ENCODE results near the gene HARS1.
"Not testable (repeated sequence)": the region's sequence is repeated elsewhere in the genome, so short reads cannot be mapped to it uniquely, and the experiment has no call there.

Gene HARS1

DNA sequence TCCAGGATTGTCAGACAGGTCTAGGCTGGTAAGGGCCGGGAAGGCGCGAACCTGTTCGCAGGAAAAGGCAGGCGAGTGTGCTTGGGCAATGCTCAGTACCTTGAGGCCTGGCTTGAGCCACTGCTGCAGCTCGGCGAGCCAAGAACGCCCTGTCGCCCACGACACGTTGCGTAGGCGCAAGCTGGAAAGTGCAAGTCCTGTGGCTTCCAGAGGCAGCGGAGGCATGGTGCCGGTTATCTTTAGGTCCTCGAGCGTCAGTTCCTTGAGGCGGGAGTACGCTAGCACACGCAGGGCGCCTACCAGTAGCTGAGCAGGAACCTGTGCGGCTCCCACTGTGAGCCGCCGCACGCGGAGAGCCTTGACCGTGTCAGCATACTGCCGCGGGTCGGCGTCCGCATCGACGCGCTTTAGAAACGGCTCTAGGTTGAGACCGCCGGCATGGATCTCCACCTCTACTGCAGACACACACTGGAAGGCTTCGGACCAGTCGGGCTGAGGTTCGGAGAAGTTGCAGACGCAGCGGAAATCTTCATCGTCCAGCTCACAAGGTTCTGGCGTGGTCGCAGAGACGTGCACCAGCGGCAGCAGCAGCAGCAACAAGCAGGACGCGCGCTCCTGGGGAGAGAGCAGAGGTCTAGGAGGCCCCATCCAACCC is 58.7 kb downstream of the HARS1 start:
- peak overlapping the region; percentile 41 for H3K4me3 ChIP-seq (ENCODE audit: low read length)
- DNase-seq (ENCODE audit: low read depth), result peak; percentile 86
- TF ChIP-seq, protein P1, sequence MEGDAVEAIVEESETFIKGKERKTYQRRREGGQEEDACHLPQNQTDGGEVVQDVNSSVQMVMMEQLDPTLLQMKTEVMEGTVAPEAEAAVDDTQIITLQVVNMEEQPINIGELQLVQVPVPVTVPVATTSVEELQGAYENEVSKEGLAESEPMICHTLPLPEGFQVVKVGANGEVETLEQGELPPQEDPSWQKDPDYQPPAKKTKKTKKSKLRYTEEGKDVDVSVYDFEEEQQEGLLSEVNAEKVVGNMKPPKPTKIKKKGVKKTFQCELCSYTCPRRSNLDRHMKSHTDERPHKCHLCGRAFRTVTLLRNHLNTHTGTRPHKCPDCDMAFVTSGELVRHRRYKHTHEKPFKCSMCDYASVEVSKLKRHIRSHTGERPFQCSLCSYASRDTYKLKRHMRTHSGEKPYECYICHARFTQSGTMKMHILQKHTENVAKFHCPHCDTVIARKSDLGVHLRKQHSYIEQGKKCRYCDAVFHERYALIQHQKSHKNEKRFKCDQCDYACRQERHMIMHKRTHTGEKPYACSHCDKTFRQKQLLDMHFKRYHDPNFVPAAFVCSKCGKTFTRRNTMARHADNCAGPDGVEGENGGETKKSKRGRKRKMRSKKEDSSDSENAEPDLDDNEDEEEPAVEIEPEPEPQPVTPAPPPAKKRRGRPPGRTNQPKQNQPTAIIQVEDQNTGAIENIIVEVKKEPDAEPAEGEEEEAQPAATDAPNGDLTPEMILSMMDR (IDR thresholded peaks at IDR 0.05; ENCODE audit: insufficient read depth, low read depth, low read length, missing control alignments), result no peak

DNA sequence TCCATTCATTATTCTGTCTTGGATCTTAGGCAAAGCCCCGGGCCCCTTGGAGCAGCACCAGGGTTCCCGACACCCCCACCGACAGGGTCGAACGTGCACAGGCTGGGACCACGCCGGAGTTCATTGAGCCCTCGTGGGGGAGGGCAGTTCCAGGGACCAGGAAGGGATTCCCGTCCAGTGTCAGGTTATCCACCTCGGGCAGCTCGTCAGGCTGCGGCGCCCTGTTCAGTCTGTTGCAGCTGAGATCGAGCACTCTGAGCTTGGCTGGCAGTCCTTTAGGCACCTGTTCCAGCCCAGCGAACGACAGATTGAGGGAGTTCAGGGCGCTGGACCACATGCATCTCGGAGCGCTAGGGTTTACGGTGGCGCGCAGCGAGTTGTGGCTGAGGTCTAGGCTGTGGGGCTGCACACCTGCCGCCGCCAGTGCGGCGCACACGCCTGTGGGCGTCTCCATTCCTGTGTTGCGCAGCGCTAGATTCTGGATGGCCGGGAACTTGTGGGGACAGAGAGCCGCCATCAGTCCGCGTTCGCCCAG is 59.3 kb downstream of the HARS1 start:
- TF ChIP-seq, protein P1 (IDR thresholded peaks at IDR 0.05; ENCODE audit: insufficient read depth, low read depth, low read length, missing control alignments), result no peak
- DNase-seq (ENCODE audit: low read depth), result no peak
- peak overlapping the region; percentile 41 for H3K4me3 ChIP-seq (ENCODE audit: low read length)

DNA sequence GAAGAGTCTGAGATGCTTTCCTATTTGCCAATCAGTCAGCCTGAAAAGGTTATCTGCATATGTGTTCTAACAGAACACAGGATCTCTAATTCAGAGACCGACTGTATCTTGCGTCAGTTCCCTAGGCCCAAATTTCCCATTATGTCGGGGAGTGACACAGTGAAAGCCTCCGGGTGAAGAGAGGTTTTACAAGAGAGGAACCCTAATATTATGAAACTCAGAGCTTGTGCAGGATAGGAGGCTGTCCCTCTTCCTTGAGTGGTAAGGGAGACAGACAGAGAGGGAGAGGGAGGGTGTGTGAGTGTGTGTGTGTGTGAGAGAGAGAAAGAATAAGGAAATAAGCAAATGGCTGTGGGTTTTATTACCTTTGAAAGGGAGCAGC is 60.1 kb downstream of the HARS1 start:
- H3K4me3 ChIP-seq (ENCODE audit: low read length), result no peak overlapping the region
- TF ChIP-seq, protein P1 (IDR thresholded peaks at IDR 0.05; ENCODE audit: insufficient read depth, low read depth, low read length, missing control alignments), result no peak
- no peak for DNase-seq (ENCODE audit: low read depth)

DNA sequence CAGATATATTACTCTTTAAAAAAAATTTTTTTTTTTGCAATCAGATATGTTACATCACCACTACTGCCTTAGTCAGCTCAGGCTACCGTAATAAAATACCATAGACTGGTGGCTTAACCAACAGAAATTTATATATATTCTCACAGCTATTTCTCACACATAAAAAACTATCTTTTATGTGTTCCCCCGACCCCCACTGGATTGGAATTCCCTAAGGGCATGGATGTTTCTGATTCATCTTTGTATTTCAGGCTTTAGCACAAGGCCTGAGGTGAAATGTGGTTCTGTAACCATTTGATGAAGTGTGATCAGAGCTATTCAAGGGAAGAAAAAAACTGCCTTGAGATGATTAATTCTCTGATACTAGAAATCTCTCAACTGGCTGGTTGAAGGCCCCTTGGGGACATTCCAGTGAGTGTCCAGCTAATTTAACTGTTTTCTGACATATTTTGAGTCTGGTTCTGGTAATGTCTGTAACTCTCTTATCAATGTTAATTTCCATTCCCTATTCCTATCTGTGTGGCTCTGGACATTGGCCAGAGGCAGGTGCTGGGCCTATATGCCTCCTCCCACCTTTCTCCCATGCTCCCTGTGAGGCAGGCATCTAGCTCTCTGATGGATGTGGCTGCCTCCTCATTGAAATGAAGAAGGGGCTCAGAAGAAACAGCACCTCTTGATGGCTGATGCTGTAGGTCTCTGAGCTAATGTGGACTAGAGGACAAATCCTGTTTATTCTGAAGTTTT is 60.7 kb downstream of the HARS1 start:
- DNase-seq (ENCODE audit: low read depth), result peak; percentile 41
- H3K4me3 ChIP-seq (ENCODE audit: low read length), result no peak overlapping the region
- TF ChIP-seq, protein P1 (IDR thresholded peaks at IDR 0.05; ENCODE audit: insufficient read depth, low read depth, low read length, missing control alignments), result no peak

DNA sequence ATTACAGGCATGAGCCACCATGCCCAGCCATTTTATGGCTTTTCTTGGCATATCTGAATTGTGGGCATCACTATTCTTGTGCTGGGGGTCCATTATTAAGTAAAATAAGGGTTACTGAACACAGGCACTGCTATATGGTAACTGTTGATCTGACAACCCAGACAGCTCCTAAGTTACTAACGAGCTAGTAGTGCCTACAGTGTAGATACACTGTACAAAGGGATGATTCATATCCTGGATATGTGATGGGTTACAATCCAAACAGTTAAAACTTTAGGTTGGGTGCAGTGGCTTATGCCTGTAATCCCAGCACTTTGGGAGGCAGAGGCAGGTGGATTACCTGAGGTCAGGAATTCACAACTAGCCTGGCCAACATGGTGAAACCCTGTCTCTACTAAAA is 62.5 kb downstream of the HARS1 start:
- DNase-seq (ENCODE audit: low read depth), result peak; percentile 43
- TF ChIP-seq, protein P1 (IDR thresholded peaks at IDR 0.05; ENCODE audit: insufficient read depth, low read depth, low read length, missing control alignments), result no peak
- H3K4me3 ChIP-seq (ENCODE audit: low read length), result no peak overlapping the region

DNA sequence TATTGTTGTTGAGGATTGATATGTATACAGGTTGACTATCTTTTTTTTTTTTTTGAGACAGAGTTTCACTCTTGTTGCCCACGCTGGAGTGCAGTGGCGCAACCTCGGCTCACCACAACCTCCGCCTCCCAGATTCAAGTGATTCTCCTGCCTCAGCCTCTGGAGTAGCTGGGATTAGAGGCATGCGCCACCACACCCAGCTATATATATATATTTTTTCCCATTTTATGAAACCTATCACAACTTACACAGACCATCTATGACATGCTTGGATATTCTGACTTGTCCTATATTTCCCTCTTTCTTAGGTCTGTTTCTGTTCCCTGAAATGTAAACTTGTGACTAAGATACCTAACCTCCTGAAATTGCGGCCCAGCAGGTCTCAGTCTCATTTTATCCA is 63.2 kb downstream of the HARS1 start:
- H3K4me3 ChIP-seq (ENCODE audit: low read length), result no peak overlapping the region
- TF ChIP-seq, protein P1 (IDR thresholded peaks at IDR 0.05; ENCODE audit: insufficient read depth, low read depth, low read length, missing control alignments), result no peak
- DNase-seq (ENCODE audit: low read depth), result no peak

DNA sequence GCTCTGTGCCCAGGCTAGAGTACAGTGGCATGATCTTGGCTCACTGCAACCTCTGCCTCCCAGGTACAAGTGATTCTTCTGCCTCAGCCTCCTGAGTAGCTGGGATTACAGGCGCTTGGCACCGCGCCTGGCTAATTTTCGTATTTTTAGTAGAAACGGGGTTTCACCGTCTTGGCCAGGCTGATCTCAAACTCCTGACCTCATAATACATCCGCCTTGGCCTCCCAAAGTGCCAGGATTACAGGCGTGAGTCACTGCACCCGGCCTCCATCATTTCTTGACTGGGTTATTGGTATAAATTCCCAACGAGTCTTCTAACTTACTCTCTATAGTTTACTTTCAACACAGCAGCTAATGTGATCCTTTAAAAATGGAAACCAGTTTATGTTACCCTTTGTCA is 66.3 kb downstream of the HARS1 start:
- not testable (repeated sequence) for H3K4me3 ChIP-seq (ENCODE audit: low read length); DNase-seq (ENCODE audit: low read depth)

Measured in epithelial cell of esophagus (primary cell).